Mucosa of rectum (tissue), 2 donors: ENCODE measurements around the gene ADRB2.

Experiments used
- H3K27ac ChIP-seq, 2 donors: one replicate each; pipeline ENCODE4 v1.7.0; 2013; ENCODE audit warnings: inconsistent platforms in 2 of 2, low read depth in 2 of 2, low read length in 2 of 2
- H3K27me3 ChIP-seq, 2 donors: one replicate each; pipeline ENCODE4 v1.7.0; 2013; ENCODE audit warnings: low read length in 2 of 2; ENCODE audit not compliant: control insufficient read depth in 2 of 2, insufficient read depth in 2 of 2
- H3K36me3 ChIP-seq, 2 donors: one replicate each; pipeline ENCODE4 v1.7.0; 2013; ENCODE audit warnings: low read length in 2 of 2; ENCODE audit not compliant: control insufficient read depth in 2 of 2, insufficient read depth in 2 of 2
- H3K4me1 ChIP-seq, 2 donors: one replicate each; pipeline ENCODE4 v1.7.0; 2013; ENCODE audit warnings: low read length in 2 of 2, mild to moderate bottlenecking in 1 of 2; ENCODE audit not compliant: control insufficient read depth in 2 of 2, insufficient read depth in 2 of 2
- H3K4me3 ChIP-seq, 2 donors: one replicate each; pipeline ENCODE4 v1.7.0; 2013; ENCODE audit warnings: low read length in 2 of 2
- H3K9ac ChIP-seq, 2 donors: one replicate each; pipeline ENCODE4 v1.7.0; 2013; ENCODE audit warnings: low read length in 2 of 2, low read depth in 1 of 2, mild to moderate bottlenecking in 1 of 2
- H3K9me3 ChIP-seq, 2 donors: one replicate each; pipeline ENCODE4 v1.7.0; 2013; ENCODE audit warnings: low read length in 2 of 2; ENCODE audit not compliant: control insufficient read depth in 2 of 2
- donor health status: healthy.
- donor health status: Normal muscosa, but diverticular disease.

ADRB2 gene

GRCh38 chr5:148829248-148829594, 2.8 kb downstream of the ADRB2 start:
- H3K4me3 ChIP-seq, result peak overlapping the region; percentile 80 to 91
- no peak overlapping the region for H3K27ac ChIP-seq
- H3K27me3 ChIP-seq, result no peaks in the 10 kb centered on the region
- H3K36me3 ChIP-seq, result no peaks in the 10 kb centered on the region
- no peaks in the 10 kb centered on the region for H3K9me3 ChIP-seq
- peaks cover 20 to 30% of the 10 kb centered on the region in 2 donors for H3K4me1 ChIP-seq
- no peak overlapping the region for H3K9ac ChIP-seq

GRCh38 chr5:148829734-148830133, 3.3 kb downstream of the ADRB2 start:
- no peaks in the 10 kb centered on the region for H3K9me3 ChIP-seq
- H3K9ac ChIP-seq, result no peak overlapping the region
- H3K36me3 ChIP-seq, result no peaks in the 10 kb centered on the region
- peak overlapping the region; percentile 80 to 91 for H3K4me3 ChIP-seq
- peaks cover 20 to 30% of the 10 kb centered on the region in 2 donors for H3K4me1 ChIP-seq
- no peaks in the 10 kb centered on the region for H3K27me3 ChIP-seq
- no peak overlapping the region for H3K27ac ChIP-seq

- no peaks in the 10 kb centered on the region for H3K27me3 ChIP-seq
- no peak overlapping the region for H3K9ac ChIP-seq
- H3K4me1 ChIP-seq, result peaks cover 20 to 30% of the 10 kb centered on the region in 2 donors
- H3K4me3 ChIP-seq, result peak overlapping the region; percentile 33 to 91
- H3K27ac ChIP-seq, result no peak overlapping the region
- H3K9me3 ChIP-seq, result no peaks in the 10 kb centered on the region
- H3K36me3 ChIP-seq, result no peaks in the 10 kb centered on the region
Measured at GRCh38 chr5:148830211-148830610, 3.8 kb downstream of the ADRB2 start.

- peak overlapping the region in 1 of 2 donors; percentile 33 for H3K4me3 ChIP-seq
- peaks cover 11 to 23% of the 10 kb centered on the region in 2 donors for H3K4me1 ChIP-seq
- H3K9ac ChIP-seq, result no peak overlapping the region
- peak overlapping the region; percentile 40 to 62 for H3K27ac ChIP-seq
- no peaks in the 10 kb centered on the region for H3K27me3 ChIP-seq
- no peaks in the 10 kb centered on the region for H3K36me3 ChIP-seq
- H3K9me3 ChIP-seq, result no peaks in the 10 kb centered on the region
Measured at GRCh38 chr5:148831590-148832565, 5.5 kb downstream of the ADRB2 start.

GRCh38 chr5:148833122-148833521, 6.7 kb downstream of the ADRB2 start:
- Histone ChIP-seq H3K36me3 (no peaks in the 10 kb centered on the region), H3K9me3 (no peaks in the 10 kb centered on the region), H3K27me3 (no peaks in the 10 kb centered on the region), H3K9ac (no peak overlapping the region), H3K4me3 (no peak overlapping the region), H3K4me1 (peaks cover 3 to 15% of the 10 kb centered on the region in 2 donors), H3K27ac (no peak overlapping the region)

GRCh38 chr5:148833925-148834324, 7.5 kb downstream of the ADRB2 start:
- Histone ChIP-seq H3K36me3 (no peaks in the 10 kb centered on the region), H3K27ac (no peak overlapping the region), H3K4me1 (peaks cover 3 to 9% of the 10 kb centered on the region in 2 donors), H3K9me3 (no peaks in the 10 kb centered on the region), H3K9ac (no peak overlapping the region), H3K4me3 (no peak overlapping the region), H3K27me3 (no peaks in the 10 kb centered on the region)

GRCh38 chr5:148834689-148835088, 8.3 kb downstream of the ADRB2 start:
- Histone ChIP-seq H3K9me3 (no peaks in the 10 kb centered on the region), H3K4me1 (peaks cover 3 to 4% of the 10 kb centered on the region in 2 donors), H3K4me3 (no peak overlapping the region), H3K27me3 (no peaks in the 10 kb centered on the region), H3K9ac (no peak overlapping the region), H3K36me3 (no peaks in the 10 kb centered on the region), H3K27ac (no peak overlapping the region)

- Histone ChIP-seq H3K9ac (no peak overlapping the region), H3K27ac (peak overlapping the region in 1 of 2 donors; percentile 10), H3K4me1 (peaks cover 3 to 4% of the 10 kb centered on the region in 2 donors), H3K27me3 (no peaks in the 10 kb centered on the region), H3K9me3 (no peaks in the 10 kb centered on the region), H3K36me3 (no peaks in the 10 kb centered on the region), H3K4me3 (no peak overlapping the region)
Measured at GRCh38 chr5:148836272-148837250, 10.2 kb downstream of the ADRB2 start.

GRCh38 chr5:148837383-148837782, 11.0 kb downstream of the ADRB2 start:
- H3K4me1 ChIP-seq, result peaks cover 3 to 7% of the 10 kb centered on the region in 2 donors
- H3K4me3 ChIP-seq, result no peak overlapping the region
- no peaks in the 10 kb centered on the region for H3K9me3 ChIP-seq
- H3K36me3 ChIP-seq, result no peaks in the 10 kb centered on the region
- no peak overlapping the region for H3K27ac ChIP-seq
- H3K9ac ChIP-seq, result no peak overlapping the region
- H3K27me3 ChIP-seq, result no peaks in the 10 kb centered on the region

- Histone ChIP-seq H3K9me3 (no peaks in the 10 kb centered on the region), H3K27me3 (no peaks in the 10 kb centered on the region), H3K4me3 (no peak overlapping the region), H3K9ac (no peak overlapping the region), H3K36me3 (no peaks in the 10 kb centered on the region), H3K27ac (no peak overlapping the region), H3K4me1 (peaks cover 0 to 7% of the 10 kb centered on the region in 2 donors)
Measured at GRCh38 chr5:148838357-148838756, 11.9 kb downstream of the ADRB2 start.
